ES-I3 (cell line): Measurements from ENCODE around the gene SERPIND1.

Experiments used
- H3K36me3 ChIP-seq: 2 replicates; pipeline ENCODE4 v1.6.1; 2013; ENCODE audit warnings: mild to moderate bottlenecking, low read length, control low read depth, moderate library complexity; ENCODE audit not compliant: insufficient read depth
- H3K4me1 ChIP-seq: 2 replicates; pipeline ENCODE4 v1.6.1; 2013; ENCODE audit warnings: mild to moderate bottlenecking, control low read depth, low read length; ENCODE audit not compliant: insufficient read depth
- H3K9ac ChIP-seq: 2 replicates; pipeline ENCODE4 v1.6.1; 2013; ENCODE audit warnings: low read depth, mild to moderate bottlenecking, low read length, moderate library complexity
- H3K9me3 ChIP-seq: 2 replicates; pipeline ENCODE4 v1.6.1; 2013; ENCODE audit warnings: mild to moderate bottlenecking, low read length, moderate library complexity; ENCODE audit not compliant: control insufficient read depth, insufficient read depth

Gene SERPIND1

GRCh38 chr22:20741008-20741633 lies 32.8 kb upstream of the SERPIND1 start:
- Histone ChIP-seq H3K9ac (no peak overlapping the region), H3K9me3 (no peaks in the 10 kb centered on the region), H3K4me1 (no peaks in the 10 kb centered on the region), H3K36me3 (no peaks in the 10 kb centered on the region; the same call in 1 of the 2 replicates)

- Histone ChIP-seq H3K9ac (no peak overlapping the region), H3K4me1 (no peaks in the 10 kb centered on the region), H3K36me3 (no peaks in the 10 kb centered on the region; the same call in 1 of the 2 replicates), H3K9me3 (no peaks in the 10 kb centered on the region)
Observed at GRCh38 chr22:20741634-20742581, 32.0 kb upstream of the SERPIND1 start.

GRCh38 chr22:20742764-20743163 lies 31.1 kb upstream of the SERPIND1 start:
- Histone ChIP-seq H3K9ac (no peak overlapping the region), H3K4me1 (no peaks in the 10 kb centered on the region), H3K9me3 (no peaks in the 10 kb centered on the region), H3K36me3 (no peaks in the 10 kb centered on the region; the same call in 1 of the 2 replicates)

GRCh38 chr22:20744456-20744855 lies 29.5 kb upstream of the SERPIND1 start:
- H3K9me3 ChIP-seq: no peaks in the 10 kb centered on the region
- H3K4me1 ChIP-seq: no peaks in the 10 kb centered on the region
- H3K9ac ChIP-seq: no peak overlapping the region
- no peaks in the 10 kb centered on the region; the same call in 1 of the 2 replicates for H3K36me3 ChIP-seq

GRCh38 chr22:20745119-20745518 lies 28.8 kb upstream of the SERPIND1 start:
- Histone ChIP-seq H3K9ac (no peak overlapping the region), H3K36me3 (no peaks in the 10 kb centered on the region; the same call in 1 of the 2 replicates), H3K9me3 (no peaks in the 10 kb centered on the region), H3K4me1 (no peaks in the 10 kb centered on the region)

GRCh38 chr22:20746431-20747189 lies 27.3 kb upstream of the SERPIND1 start:
- H3K4me1 ChIP-seq: no peaks in the 10 kb centered on the region; the same call in 1 of the 2 replicates
- no peaks in the 10 kb centered on the region for H3K9me3 ChIP-seq
- no peak overlapping the region for H3K9ac ChIP-seq
- H3K36me3 ChIP-seq: no peaks in the 10 kb centered on the region

- H3K4me1 ChIP-seq: no peaks in the 10 kb centered on the region; the same call in 1 of the 2 replicates
- H3K9ac ChIP-seq: no peak overlapping the region
- no peaks in the 10 kb centered on the region for H3K36me3 ChIP-seq
- H3K9me3 ChIP-seq: no peaks in the 10 kb centered on the region
Observed at GRCh38 chr22:20747223-20747622, 26.7 kb upstream of the SERPIND1 start.

GRCh38 chr22:20748082-20748481 lies 25.8 kb upstream of the SERPIND1 start:
- Histone ChIP-seq H3K4me1 (no peaks in the 10 kb centered on the region; the same call in 1 of the 2 replicates), H3K9me3 (no peaks in the 10 kb centered on the region), H3K36me3 (no peaks in the 10 kb centered on the region), H3K9ac (no peak overlapping the region)

GRCh38 chr22:20748731-20749428 lies 25.0 kb upstream of the SERPIND1 start:
- H3K9me3 ChIP-seq: no peaks in the 10 kb centered on the region
- H3K9ac ChIP-seq: no peak overlapping the region
- H3K4me1 ChIP-seq: no peaks in the 10 kb centered on the region; the same call in 1 of the 2 replicates
- H3K36me3 ChIP-seq: no peaks in the 10 kb centered on the region

GRCh38 chr22:20749453-20749852 lies 24.5 kb upstream of the SERPIND1 start:
- Histone ChIP-seq H3K9me3 (no peaks in the 10 kb centered on the region), H3K4me1 (no peaks in the 10 kb centered on the region; the same call in 1 of the 2 replicates), H3K36me3 (no peaks in the 10 kb centered on the region), H3K9ac (no peak overlapping the region)

- no peaks in the 10 kb centered on the region for H3K9me3 ChIP-seq
- no peaks in the 10 kb centered on the region for H3K36me3 ChIP-seq
- H3K9ac ChIP-seq: no peak overlapping the region
- H3K4me1 ChIP-seq: no peaks in the 10 kb centered on the region; the same call in 1 of the 2 replicates
Observed at GRCh38 chr22:20750461-20751184, 23.3 kb upstream of the SERPIND1 start.

- Histone ChIP-seq H3K9me3 (no peaks in the 10 kb centered on the region), H3K9ac (no peak overlapping the region), H3K36me3 (no peaks in the 10 kb centered on the region), H3K4me1 (no peaks in the 10 kb centered on the region; the same call in 1 of the 2 replicates)
Observed at GRCh38 chr22:20751185-20751851, 22.6 kb upstream of the SERPIND1 start.
